SKM-1 (cell line): ENCODE data around the gene HOXB4.

Experiments used
- DNase-seq: peaks from one replicate; lab custom pipeline; 2025; ENCODE audit not compliant: unreplicated experiment; lab: John Stamatoyannopoulos, UW

HOXB4 gene

GRCh38 chr17:48615047-48615962, 37.2 kb upstream of the HOXB4 start, which contains the start of gene HOXB8:
TSS of gene HOXB8 (minus strand) at chr17:48615292. CDS start at chr17:48614704, 588 bp downstream.
- no peak for DNase-seq

- no peak for DNase-seq
These were observed 35.9 kb upstream of the HOXB4 start for GRCh38 chr17:48613862-48614694.

GRCh38 chr17:48612854-48613691, 34.9 kb upstream of the HOXB4 start:
- no peak for DNase-seq

DNA sequence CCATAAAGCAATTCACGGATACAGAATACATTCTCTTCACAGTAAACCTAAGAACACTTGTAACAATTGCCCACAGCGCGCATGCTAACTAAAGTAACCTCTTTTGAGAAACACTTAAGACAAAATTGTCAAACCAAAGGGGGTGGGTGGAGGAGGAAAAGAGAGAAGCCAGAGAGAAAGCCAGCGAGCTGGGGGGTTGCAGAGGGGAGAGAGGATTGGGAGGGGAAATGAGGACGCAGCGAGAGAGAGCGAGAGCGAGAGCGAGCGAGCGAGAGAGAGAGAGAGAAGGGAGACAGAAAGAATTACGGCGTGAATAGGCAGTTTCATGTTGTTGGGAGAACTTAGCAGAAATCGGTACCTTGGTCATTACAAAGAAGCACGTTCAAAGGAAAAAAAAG, 34.3 kb upstream of the HOXB4 start:
- DNase-seq: no peak

- DNase-seq: no peak
These were observed 33.7 kb upstream of the HOXB4 start for GRCh38 chr17:48611681-48612455.

DNA sequence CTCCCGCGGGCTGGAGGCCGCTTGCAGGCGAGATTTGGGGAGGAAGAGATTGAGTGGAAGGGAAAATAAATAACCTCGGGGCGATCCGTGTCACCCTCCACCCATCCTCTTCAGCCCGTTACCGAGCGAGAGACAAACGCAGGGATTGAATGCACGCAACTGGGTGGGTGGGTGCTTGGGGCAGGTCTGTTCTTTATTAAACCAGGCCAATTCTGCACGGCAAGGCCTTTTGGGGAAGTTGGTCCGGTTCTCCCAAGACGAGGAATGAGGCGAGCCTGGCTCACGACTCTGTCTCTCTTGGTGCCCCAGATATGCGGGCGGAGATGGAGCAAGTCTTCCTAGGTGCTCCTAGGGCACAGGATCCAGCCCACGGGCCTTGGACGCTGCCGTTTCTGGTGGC, 33.1 kb upstream of the HOXB4 start:
- no peak for DNase-seq

DNA sequence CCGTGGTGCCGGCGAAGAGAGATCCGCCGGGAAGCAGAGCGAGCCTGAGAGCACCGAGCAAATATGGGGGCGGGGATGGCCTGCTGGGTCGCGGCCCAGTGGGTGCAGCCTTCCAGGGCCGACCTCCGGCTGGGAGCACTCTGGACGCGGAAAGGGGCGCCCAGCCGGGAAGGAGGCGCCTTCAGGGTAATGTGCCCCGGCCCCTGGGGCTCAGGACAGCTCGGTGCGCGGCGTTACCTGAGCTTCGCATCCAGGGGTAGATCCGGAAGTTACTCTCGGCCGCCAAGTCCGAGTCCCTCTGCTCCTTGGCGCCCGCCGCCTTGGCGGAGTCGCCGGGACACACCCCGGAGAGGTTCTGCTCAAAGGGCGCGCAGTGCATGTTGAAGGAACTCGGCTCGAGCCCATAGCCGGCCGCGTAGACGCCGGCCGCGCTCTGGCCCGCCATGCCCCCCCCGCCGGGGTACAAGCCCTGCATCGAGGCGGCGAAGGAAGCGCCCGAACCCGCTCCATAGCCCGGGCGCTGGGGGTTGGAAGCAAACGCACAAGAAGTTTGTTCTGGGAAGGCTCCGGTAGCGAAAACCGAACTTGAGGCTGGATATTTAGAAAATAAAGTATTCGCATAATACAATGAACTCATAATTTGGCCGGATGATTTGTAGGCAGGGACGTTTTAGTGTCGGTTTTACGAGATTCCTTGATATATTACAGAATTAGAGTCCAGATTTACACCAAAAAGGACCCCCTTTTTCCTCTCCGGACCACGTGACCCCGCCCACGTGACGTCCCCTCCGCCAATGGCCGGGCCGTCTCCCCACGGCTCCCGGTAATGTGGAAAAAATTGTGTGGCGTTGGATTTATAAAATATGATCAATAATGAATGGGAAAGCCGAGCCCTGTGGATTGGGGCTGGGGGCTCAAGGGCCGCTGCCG, 32.4 kb upstream of the HOXB4 start, which contains the start of gene HOXB7:
Gene HOXB7 (minus strand): TSS at position 736 of the 930 bp plus-strand sequence. CDS start 99 bp downstream, at position 637.
- DNase-seq: no peak

DNA sequence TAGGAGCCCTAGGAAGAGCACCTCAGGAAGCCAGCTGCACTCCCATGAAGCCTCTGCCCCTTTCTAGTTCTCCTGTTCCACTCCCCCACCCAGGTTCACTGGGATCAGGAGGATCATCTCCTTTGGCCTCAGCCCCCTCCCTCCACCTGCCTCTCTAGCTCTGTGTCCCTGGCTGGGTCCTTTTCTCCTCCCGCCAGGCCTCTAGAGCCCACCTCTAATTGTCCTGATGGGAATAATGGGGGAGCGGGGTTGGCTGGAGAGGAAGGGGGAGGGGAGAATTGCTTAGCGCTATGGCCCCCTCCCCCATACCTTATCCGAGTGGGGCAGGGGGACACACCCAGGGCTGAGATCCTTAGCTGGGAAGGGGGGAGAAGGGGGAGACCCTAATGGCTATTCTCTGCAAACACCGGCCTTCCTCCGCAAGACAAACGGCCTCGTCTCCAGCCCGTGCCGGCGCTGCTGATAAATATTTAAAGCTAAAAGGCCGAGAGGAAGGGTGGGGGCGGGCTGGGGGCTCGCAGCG, 31.7 kb upstream of the HOXB4 start:
- DNase-seq: no peak

DNA sequence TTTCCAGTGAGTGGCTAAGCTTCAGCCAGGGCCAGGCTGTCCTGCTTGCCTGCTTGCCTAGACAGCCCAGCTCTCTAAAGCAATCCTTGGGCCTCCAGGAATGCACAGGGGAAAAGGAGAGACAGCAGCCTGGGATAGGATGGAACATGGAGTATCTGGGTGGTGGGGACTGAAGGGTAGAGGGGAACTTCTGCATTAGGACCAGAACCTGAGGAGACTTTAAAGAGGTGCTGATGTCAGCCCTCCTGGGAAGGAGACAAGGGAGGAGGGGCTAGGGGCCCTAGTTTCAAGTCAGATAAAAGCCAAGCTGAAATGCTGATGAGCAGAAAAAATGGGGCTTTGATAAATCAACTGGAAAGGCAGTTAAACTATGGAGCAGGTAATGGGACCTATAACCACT, 30.9 kb upstream of the HOXB4 start:
- DNase-seq: no peak

DNA sequence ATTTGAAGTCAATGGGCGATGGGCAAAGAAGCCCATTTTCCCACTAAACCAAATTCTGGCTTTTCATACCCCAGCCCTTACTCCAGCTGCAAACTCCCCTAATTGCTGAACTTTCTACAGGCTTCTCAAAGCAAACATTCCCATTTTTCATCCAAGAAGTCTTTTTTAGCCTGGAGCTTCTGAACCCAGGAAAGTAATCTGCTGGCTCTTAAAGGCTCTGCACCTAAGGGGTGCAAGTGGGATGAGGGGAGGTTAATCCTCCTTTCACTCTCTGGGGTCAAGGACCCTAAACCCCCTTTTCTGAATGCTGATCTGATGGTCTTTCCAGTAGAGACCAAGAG, 30.3 kb upstream of the HOXB4 start:
- no peak for DNase-seq

GRCh38 chr17:48606892-48607614, 28.9 kb upstream of the HOXB4 start:
- no peak for DNase-seq

DNA sequence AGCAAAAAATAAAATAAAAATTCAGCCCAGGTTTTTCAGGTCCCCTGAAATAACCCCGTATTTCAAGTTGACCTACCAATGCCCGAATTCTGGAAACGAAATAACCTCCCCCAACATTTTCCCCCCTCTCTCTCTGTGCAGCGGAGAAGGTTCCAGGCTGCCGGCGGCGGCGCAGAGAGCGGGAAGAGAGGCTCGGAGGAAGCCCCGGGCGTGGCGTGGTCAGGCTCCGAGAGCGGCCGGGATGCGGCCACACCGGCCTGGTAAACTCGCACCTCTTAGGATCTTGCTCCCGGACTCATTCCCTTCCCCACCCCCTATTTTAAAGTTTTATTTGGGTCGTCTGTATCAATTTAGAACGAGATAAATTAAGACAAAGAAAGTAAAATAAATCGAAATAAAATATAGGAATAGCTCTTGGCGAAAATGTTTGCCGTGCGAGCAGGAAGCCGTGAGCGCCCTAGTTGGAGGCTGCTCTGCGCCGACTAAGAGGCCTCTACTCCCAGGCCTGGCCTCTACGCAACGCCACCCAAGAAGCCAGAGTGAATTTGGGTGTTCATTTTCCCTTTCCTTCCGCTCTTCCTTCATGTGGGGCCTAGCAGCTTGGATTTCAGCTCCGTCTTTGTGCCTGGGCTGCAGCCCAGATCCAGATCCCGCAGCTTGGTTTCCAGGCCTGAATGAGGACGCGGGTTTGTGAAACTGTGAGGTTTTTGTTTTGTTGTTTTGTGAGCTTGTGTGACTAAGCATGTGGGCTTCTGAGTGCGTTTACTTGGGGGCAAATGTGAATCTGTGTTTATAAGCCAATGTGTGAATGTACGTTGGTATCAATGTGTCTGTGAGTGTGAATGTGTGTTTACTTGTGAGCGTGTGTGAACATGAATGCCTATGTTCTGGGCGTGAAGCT, 28.1 kb upstream of the HOXB4 start:
- no peak for DNase-seq

DNA sequence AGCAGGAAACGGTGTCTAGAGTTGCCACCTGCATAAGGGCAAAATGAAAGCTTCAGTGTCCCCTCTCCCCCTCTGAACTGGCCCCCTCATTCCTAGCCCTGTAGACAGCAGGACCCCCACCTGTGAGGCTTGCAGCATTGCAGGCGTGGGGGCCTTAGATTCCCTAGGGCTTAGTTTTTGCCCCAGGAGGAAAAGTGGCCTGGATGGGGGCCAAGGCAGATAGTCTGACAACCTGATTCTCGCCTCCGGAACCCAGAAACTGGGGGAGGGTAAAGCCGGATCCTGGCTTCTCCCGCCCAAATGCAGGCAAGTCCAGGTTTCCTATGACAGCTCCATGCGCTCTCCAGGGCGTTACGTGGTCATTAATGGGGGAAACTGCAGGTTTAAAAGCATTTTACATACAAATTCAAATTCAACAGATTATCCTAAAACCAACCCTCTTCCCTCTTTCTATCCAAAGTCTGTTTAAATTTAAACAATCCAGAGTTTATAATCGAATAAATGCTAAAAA, 27.3 kb upstream of the HOXB4 start:
- no peak for DNase-seq

DNA sequence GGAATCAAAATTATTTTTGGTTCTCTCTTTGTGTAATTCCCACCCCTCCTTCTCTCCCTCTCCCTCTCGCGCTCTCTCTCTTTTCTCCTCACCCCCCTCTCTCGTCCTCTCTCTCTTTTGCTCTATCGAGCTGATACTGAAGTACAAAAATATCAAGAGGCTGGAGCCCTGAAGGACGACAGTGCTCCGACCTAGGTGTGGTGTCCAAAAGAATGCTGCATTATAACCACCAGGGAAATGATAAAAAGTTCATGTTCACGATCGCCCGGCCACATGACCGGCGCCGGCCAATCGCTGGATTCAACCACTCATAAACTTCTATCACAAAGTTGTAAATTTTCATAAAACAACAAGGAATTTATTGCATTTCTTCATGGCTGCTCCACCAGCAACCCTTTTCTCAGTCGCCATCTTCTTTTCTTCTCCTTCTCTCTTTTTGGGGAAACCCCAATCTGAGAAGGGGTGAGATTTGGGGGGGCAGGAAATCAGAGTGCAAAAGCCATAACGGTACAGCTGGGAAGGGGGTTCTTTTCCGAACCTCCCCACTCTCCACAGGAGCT, 26.7 kb upstream of the HOXB4 start, which contains the start of gene HOXB6:
Gene HOXB6 (minus strand): TSS at position 217 of the 560 bp plus-strand sequence. CDS start 6,836 bp downstream, outside the sequence.
- DNase-seq: no peak

GRCh38 chr17:48603959-48604769, 26.0 kb upstream of the HOXB4 start:
- no peak for DNase-seq
